WERI-Rb-1 (cell line): Measurements from ENCODE around the gene CRTC1.
A peak's percentile ranks its signal among the peaks of the same experiment; 100 is the strongest.

Source experiments
- DNase-seq: peaks from one replicate; pipeline ENCODE4 v3.0.0-alpha.2; 2020
- H3K27ac ChIP-seq: fragments of 250-450 bp; sonication (Bioruptor Pico); 2 replicates; pipeline ENCODE4 v1.5.1; 2020; ENCODE audit warnings: mild to moderate bottlenecking, moderate library complexity
- H3K27me3 ChIP-seq: fragments of 250-450 bp; sonication (Bioruptor Pico); 2 replicates; pipeline ENCODE4 v1.5.1; 2021; ENCODE audit warnings: mild to moderate bottlenecking, low read depth, moderate library complexity; ENCODE audit not compliant: insufficient read depth, severe bottlenecking
- H3K36me3 ChIP-seq: fragments of 250-450 bp; sonication (Bioruptor Pico); 2 replicates; pipeline ENCODE4 v1.5.1; 2020; ENCODE audit warnings: mild to moderate bottlenecking, moderate library complexity
- H3K4me3 ChIP-seq: 2 replicates; pipeline ENCODE4 v1.5.1; 2011; ENCODE audit warnings: low read depth, mild to moderate bottlenecking, control low read depth, low read length
- H3K9me3 ChIP-seq: fragments of 250-450 bp; sonication (Bioruptor Pico); 2 replicates; pipeline ENCODE4 v1.5.1; 2021; ENCODE audit warnings: mild to moderate bottlenecking, moderate library complexity; ENCODE audit not compliant: severe bottlenecking
- TF ChIP-seq, protein P1 (sequence below): IDR thresholded peaks from 2 replicates; pipeline ENCODE4 v1.5.1; 2011; ENCODE audit warnings: low read depth, mild to moderate bottlenecking, control low read depth, inconsistent platforms, low read length

Gene CRTC1

DNA sequence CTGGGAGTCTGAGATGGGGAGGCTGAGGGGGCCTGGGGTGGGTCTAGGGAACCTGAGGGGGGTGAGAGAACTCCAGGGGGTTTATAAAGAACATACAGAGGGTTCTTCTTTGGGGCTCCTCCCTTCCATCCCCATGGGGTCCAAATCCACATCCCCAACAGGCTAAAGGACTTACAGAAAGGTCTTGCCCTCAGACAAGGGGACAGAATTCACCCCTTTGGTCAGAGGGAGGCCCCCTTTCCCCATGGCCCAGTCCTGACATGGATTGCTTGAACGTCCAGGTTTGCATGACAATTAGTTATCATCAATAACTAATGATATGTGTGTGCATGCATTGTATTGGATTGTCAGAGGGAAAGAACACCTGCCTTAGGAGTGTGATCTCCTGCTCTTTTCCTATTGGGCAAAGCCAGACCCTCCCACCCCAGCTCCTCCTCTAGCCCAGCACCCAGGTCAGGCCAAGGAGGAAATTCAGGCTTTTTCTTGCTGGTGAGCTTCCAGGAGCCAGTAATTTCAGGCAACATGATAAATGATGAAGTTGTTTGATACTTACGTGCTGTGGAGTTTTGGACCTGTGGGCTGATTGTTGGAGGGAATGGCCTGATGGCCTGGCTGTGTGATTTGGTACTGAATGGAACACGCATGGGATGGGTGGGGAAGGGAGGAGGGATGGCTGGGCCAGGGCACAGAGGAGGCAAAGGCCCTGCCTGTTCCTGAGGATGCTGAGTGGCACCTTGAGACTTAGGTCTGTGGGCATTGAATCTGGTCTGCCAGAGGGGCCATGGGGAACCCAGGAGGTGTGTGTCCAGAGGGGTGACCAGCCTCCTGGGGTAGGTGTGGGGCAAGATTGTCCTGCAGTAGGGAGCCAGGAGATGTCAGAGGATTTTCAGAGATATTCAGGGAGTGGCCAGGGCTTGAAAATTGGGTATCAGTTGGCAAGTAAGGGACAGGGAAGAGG is 45.5 kb upstream of the CRTC1 start:
- H3K4me3 ChIP-seq: peak overlapping the region; percentile 89
- TF ChIP-seq, protein P1, sequence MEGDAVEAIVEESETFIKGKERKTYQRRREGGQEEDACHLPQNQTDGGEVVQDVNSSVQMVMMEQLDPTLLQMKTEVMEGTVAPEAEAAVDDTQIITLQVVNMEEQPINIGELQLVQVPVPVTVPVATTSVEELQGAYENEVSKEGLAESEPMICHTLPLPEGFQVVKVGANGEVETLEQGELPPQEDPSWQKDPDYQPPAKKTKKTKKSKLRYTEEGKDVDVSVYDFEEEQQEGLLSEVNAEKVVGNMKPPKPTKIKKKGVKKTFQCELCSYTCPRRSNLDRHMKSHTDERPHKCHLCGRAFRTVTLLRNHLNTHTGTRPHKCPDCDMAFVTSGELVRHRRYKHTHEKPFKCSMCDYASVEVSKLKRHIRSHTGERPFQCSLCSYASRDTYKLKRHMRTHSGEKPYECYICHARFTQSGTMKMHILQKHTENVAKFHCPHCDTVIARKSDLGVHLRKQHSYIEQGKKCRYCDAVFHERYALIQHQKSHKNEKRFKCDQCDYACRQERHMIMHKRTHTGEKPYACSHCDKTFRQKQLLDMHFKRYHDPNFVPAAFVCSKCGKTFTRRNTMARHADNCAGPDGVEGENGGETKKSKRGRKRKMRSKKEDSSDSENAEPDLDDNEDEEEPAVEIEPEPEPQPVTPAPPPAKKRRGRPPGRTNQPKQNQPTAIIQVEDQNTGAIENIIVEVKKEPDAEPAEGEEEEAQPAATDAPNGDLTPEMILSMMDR: no peak
- no peak for DNase-seq
- peaks cover 3% of the 10 kb centered on the region; the same call in 1 of the 2 replicates for H3K36me3 ChIP-seq
- H3K27me3 ChIP-seq: no peaks in the 10 kb centered on the region
- H3K9me3 ChIP-seq: no peaks in the 10 kb centered on the region
- no peak overlapping the region for H3K27ac ChIP-seq

GRCh38 chr19:18639706-18640243 is 43.7 kb upstream of the CRTC1 start:
- Histone ChIP-seq H3K27ac (no peak overlapping the region), H3K36me3 (peaks cover 3% of the 10 kb centered on the region; the same call in 1 of the 2 replicates), H3K4me3 (no peak overlapping the region), H3K27me3 (no peaks in the 10 kb centered on the region), H3K9me3 (no peaks in the 10 kb centered on the region)
- no peak for DNase-seq
- TF ChIP-seq, protein P1: no peak

- TF ChIP-seq, protein P1: no peak
- H3K9me3 ChIP-seq: no peaks in the 10 kb centered on the region
- no peak overlapping the region for H3K27ac ChIP-seq
- H3K36me3 ChIP-seq: peaks cover 3% of the 10 kb centered on the region; the same call in 1 of the 2 replicates
- DNase-seq: no peak
- no peak overlapping the region for H3K4me3 ChIP-seq
- no peaks in the 10 kb centered on the region for H3K27me3 ChIP-seq
These were observed 39.1 kb upstream of the CRTC1 start for GRCh38 chr19:18644196-18645034.

- DNase-seq: no peak
- H3K4me3 ChIP-seq: no peak overlapping the region
- no peaks in the 10 kb centered on the region for H3K27me3 ChIP-seq
- no peaks in the 10 kb centered on the region for H3K9me3 ChIP-seq
- H3K27ac ChIP-seq: no peak overlapping the region
- TF ChIP-seq, protein P1: no peak
- no peaks in the 10 kb centered on the region for H3K36me3 ChIP-seq
These were observed 38.4 kb upstream of the CRTC1 start for GRCh38 chr19:18645035-18645511.

DNA sequence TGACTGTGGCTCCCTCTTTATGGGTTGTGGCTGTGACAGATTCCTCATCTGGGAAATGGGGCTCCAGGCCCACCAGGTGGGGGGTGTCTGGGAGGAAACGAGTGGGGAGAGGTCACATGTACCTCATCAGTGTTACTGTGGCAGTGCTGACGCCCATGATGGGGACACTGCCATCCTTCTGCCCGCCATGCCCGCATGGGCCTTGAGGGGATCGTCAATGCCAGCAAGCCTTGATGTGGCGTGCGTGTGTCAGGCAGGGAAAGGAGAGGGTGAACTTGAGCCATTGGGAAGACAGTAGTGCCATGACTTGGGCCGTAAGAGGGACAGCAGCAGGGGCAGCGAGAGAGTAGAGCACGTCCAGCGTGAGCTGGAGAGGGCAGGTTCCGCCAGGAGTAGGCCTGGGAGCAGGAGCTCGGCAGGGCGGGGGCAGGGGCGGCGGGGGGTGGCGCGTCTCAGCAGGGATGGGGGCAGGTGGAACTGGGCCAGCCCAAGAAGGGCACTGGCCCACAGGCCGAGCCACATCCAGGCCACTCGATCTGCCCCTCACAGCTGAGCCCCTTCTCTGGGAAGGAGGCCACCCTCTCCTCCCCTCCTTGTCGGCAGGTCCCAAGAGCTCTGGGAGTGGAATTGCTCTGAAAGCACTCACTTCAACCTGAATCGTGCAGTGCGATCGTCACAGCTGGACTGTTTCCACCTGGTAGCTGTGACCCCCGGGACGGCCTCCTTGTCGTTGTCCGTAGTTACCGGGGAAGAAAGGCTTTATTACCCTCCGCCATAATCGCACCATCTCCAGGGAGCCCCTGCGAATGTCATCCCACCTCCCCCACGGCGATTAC is 36.7 kb upstream of the CRTC1 start:
- H3K27ac ChIP-seq: no peak overlapping the region
- no peak for DNase-seq
- H3K4me3 ChIP-seq: no peak overlapping the region
- no peaks in the 10 kb centered on the region for H3K9me3 ChIP-seq
- no peaks in the 10 kb centered on the region for H3K36me3 ChIP-seq
- no peaks in the 10 kb centered on the region for H3K27me3 ChIP-seq
- TF ChIP-seq, protein P1: no peak
